ENCODE results near the gene DLK1.

DLK1 gene

GRCh38 chr14:100726550-100727085 is at the start of gene DLK1:
Gene DLK1, plus strand, starts transcription at chr14:100726892. Its CDS starts 177 bp downstream, at chr14:100727069.
- no peak for DNase-seq

DNA sequence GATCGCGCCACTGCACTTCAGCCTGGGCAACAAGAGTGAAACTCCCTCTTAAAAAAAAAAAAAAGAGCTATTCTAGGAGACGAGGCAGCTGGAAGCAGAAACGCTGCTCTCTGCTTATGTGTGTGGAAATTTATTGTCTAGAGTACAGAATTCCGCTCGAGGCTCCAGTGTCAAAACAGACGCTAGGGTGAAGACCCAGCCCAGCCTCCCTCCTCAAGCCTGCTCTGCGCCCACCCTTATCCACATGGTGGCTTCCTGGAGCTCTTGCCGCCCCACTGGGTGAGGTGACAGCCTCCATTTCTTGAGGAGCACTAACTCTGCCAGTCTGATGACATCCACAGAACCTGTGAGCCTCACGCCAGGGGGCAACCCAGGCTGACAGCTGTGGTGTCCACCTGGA is 49.5 kb upstream of the DLK1 start:
- DNase-seq: no peak

DNA sequence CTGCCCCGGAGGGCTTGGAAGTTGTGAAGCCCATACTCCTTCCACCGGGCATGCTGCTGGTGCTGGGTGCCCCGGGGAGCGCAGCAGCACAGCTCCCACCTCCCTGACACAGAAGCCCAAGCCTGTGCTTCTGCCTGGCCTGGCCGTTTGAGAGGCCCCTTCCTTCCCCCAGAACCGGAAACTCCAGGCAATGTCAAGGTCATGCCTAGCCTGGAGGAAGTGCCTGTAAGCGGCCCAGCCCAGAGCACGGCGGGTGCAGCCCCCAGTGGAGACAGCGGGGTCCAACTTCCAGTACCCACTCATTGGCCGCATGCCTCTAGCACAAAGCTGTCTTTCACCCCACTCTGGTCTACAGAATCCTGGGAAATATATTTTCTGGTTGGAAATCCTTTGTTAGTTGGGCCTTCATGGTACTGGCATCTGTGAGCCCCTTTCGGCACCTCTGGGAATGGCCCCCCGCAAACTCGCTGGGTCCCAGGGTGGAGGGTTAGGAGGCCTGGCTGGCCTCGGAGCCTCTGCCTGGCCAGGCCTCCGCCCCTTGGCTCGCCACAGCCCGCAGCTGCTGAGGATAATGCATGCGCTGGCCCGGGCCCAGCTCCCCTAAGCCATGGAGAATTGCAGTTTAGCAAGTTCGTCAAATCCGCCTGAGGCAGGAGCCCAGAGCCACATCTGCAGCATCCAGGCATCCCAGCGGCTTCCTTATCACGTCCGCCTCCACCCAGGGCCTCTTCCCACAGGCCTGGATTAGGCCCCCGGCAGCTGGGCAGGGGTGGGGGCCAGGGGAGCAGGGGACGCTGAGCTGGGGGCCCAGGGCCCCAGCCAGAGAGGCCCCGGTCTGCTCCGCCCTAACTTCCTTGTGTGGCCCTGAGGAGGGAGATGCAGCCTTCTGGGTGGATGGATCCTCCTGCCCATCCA is 48.9 kb upstream of the DLK1 start:
- DNase-seq: no peak

DNA sequence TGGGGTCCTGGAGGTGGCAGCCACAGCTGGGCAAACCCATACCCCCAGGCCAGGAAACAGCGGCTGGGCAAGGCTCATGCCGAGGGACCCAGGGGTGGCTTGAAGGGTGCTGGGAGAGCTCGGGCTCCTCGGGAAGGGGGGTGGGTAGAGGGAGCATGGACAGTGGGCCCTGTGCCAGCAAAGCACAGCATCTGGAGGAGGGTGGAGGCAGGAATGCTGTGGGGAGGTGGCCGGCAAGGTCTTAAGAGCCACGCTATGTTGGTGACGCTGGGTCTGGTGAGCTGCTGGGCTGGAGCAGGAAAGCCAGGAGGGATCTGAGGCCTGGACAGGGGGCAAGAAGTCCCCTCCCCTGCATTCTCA is 48.2 kb upstream of the DLK1 start:
- no peak for DNase-seq

DNA sequence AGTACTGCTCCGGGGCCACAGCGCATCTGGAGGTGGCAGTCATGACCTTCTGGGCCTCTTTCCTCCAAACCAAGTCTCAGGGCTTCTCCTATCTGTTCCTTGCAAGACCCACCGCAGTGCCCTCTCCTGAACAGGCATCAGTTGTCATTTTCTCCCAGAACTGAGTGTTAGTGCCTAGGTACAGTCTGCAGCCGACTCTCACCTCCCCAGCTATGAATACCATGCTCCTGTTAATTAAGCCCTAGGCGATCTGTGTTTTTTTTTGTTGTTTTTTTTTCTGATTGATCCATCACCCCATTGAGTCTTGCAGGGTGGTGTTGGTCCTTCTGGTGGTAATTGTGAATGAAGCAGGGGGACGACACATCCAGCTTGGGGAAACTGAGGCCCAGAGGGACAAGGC is 47.5 kb upstream of the DLK1 start:
- no peak for DNase-seq

GRCh38 chr14:100679707-100680438 is 46.8 kb upstream of the DLK1 start:
- peak; percentile 91 for DNase-seq

GRCh38 chr14:100680439-100681051 is 46.1 kb upstream of the DLK1 start:
- DNase-seq: no peak

DNA sequence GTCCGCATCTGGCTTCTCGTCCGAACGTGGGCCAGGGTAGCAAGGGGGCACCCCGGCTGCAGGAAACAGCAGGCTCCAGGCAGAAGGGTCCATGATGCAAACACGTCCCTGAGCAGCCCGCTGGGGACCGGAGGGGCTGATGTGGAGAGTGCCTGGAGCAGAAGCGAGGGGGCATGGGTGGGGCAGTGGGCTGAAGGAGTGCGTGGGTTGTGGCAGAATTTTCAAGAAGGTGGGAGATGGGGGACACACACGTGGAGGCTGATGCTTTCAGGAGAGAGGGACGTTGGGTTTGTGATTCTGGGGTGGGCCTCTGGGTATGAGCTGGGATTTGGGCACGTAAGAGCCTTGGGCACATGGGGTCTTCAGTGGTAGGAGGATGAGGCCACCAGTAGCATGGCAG is 45.6 kb upstream of the DLK1 start:
- DNase-seq: no peak

DNA sequence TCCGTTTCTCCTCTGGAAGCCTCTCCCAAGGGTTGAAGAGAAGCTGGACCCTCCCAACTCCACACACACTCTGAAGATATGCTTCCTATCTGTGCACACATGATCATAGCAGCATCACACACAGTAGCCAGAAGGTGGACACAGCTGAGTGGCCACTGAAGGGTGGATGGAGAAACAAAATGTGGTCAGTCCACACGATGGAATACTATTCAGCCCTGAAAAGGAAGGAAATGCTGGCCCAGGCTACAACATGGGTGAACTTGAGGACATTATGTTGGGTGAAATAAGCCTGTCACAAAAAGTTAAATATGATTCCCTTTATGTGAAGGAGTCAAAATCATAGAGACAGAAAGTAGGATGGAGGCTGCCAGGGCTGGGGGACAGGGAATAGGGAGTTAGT is 43.9 kb upstream of the DLK1 start:
- no peak for DNase-seq

- no peak for DNase-seq
Observed at GRCh38 chr14:100683578-100683977, 43.1 kb upstream of the DLK1 start.

GRCh38 chr14:100684154-100684553 is 42.5 kb upstream of the DLK1 start:
- DNase-seq: no peak

GRCh38 chr14:100684961-100685360 is 41.7 kb upstream of the DLK1 start:
- no peak for DNase-seq

GRCh38 chr14:100686858-100687257 is 39.8 kb upstream of the DLK1 start:
- no peak for DNase-seq

DNA sequence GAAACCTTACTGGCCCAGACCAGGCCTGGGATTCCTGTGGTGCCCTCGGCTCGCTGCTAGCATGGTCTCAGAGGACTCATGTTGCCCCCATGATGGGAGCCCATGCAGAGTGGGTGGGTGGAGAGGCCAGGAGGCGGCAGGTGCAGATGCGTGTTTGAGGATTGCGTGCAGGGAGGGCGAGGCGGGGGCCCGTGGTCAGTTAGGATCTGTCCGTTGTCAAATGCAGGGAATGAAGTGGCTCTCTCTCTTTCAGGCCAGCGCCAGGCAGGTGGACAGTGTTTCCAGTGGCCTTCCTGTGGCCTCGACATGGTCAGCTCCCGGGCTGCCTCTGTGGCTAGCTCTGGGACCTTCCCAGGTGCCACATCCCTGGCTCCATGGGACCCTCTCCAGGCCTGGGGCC is 39.3 kb upstream of the DLK1 start:
- DNase-seq: no peak

DNA sequence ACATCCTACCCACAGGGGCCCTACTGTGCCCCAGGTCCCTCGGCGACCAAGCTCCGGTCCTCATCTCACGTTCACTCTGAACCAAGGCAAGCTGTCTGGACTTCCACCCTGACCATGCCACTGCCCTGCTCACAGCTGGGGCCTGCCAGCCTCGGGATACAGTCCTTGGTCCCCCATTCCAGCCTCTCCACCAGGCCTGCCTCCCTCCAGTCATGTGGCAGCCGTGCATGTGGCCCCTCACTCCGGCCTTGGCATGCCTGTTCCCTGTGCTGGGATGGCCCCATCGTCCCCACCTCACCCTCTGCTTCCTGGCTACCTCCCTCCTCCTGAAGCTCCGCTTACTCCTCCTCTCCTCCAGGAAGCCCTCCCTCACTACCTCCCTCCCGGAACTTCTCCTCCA is 38.6 kb upstream of the DLK1 start:
- DNase-seq: no peak

- DNase-seq: peak; percentile 37
Observed at GRCh38 chr14:100688598-100689461, 37.9 kb upstream of the DLK1 start.

DNA sequence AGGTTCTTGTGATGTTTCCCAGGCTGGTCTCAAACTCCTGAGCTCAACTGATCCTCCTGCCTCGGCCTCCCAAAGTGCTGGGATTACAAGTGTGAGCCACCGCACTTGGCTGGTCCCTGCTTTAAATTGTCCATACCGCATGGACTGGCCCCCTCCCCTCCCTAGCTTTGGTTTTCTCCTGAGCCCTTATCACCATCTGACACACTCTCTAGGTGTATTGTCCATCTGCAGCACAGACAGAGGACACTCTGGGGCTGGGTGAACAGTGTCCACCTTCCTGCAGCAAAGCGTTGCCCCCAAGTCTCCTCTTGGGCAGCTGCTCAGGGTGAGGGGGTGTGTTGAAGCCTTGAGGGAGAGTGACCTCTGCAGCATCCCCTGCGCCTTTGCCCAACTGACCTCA is 36.0 kb upstream of the DLK1 start:
- no peak for DNase-seq

DNA sequence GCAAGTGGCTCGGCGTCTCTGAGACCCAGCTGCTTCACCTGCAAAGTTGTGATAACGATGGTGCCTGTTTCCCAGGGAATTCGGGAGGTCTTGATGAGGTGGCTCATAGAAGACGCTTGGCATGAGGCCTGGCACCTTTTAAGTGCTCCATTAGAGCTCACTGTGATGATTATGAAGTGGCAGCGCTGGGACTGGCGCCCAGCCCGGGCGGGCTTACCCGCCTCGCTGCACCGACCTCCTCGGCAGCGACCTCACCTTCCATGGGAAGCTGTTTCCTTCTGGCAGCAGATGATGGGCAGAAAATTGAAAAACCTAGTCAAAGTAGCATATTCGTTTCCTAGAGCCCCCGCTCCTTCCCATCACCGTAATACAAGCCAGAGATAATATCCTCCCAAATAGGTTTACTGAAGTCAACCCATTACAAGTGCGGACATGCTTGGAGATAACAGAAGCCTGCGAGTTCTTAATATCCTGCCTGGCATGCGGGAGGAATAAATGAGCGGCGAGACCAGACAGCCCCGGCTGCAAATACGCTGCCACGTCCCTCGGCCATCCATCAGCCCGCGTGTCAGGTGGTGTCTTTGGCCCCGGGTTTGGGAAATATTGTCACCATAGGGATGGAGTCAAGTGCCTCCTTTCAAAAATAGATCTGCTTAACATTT is 35.2 kb upstream of the DLK1 start:
- peak; percentile 38 for DNase-seq

DNA sequence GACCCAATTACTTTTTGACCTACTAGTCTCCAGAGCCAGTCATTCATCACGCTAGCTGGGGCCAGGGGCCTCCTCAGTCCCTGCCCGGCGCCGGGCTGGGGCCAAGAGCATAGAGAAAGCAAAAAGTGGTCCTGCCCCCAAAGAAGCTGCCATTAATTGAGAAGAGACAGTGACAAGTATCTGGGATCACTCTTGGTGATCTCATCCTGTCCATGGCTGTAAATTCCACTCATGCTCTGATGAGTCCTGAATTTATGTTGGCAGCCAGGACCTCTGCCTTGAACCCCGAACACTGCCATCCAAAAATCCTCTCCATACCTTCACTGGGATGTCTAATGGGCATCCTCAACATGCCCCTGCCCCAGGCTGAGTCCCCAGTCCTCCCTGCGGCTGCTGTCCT is 34.4 kb upstream of the DLK1 start:
- no peak for DNase-seq

GRCh38 chr14:100692859-100693558 is 33.7 kb upstream of the DLK1 start:
- DNase-seq: peak; percentile 72

DNA sequence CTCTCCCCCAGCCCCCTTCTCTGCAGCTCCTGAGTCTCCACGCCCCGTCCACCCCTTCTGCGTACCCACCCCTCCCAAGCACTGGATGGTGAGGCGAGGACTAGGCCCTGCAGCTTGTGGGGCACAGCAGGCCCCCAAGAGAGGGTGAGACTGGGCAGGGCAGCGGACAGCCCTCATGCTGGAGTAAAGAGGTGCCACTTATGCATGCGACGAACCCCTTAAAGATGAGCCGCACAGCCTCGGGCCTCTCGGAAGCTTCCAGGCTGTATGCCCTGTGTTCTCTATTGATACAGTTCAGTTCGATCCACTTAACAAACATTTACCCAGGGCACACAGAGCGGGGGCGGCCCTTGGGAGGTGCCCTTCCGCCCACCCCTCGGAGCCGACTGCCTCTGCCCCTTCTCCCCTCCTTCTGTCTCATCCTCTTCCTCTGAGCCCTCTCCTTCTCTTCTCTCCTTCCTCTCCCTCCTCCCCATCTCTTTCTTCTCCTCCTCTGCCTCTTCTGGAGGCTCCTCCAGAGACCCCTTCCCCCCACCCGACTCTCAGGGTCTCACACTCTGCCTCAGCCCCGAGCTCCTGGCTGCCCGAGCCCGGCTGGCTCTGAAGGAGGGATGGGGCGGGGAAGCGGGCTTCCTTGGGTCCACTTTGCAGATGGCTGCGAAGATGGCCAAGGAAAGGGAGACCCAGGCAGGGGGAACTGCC is 32.7 kb upstream of the DLK1 start:
- no peak for DNase-seq
